Gastrocnemius medialis (tissue), 4 donors: ENCODE results near the gene CBX7.

Experiments
- CTCF ChIP-seq, 5 experiments: fragments of 450-650 bp in 3 of 5; fragments of 200-600 bp in 2 of 5; sonication (generic) in 2 of 5; IDR thresholded peaks in 4 of 5; conservative IDR thresholded peaks in 1 of 5; 1 replicate in 4 of 5; 2 replicates in 1 of 5; pipeline ENCODE4 v1.5.1; 2016 to 2019; ENCODE audit warnings: antibody characterized with exemption in 5 of 5, mild to moderate bottlenecking in 3 of 5, moderate library complexity in 3 of 5
- POLR2A ChIP-seq, 2 donors: fragments of 450-650 bp; IDR thresholded peaks; one replicate each; pipeline ENCODE4 v1.6.1; 2017; ENCODE audit warnings: antibody characterized with exemption in 2 of 2, mild to moderate bottlenecking in 2 of 2, moderate library complexity in 2 of 2

DNA sequence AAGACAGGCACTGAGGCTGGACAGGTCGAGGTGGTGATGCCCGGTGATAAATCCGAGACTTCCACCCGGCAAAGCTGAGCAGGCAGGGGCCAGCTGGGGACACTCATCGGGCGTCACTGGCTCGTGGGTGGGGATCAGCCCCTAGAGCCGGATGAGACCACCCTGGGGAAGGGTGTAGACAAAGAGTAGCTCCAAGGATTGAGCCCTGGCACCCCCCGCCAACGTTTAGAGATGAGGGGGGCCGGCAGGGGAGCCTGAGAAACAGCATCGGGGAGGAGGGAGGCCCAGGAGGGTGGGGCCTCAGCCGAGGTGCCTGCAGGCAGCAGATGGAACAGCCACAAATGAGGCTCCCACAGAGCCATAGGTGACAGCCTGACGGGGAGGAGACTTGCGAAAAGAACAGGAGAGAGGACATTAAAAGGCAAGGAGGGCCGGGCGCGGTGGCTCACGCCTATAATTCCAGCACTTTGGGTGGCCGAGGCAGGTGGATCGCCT, 27.4 kb upstream of the CBX7 start:
- TF ChIP-seq POLR2A (IDR thresholded peaks at IDR 0.05) (no peak), CTCF (IDR thresholded peaks at IDR 0.05 in 4 of 5, conservative IDR thresholded peaks at IDR 0.05 in 1 of 5) (no peak)
